Naive thymus-derived CD8-positive, alpha-beta T cell (primary cell): Measurements from ENCODE around the gene MUL1. TPM values are rescaled to one million over a fixed set of nuclear protein-coding genes. Genes with fewer than 3 reads are reported as not detected.
A peak's percentile ranks its signal among the peaks of the same experiment; 100 is the strongest.

Experiments
- ATAC-seq, 2 donors: fragments of 150-1000 bp; cut with Tn5 transposase in 1 of 2; sonication (Bioruptor Pico), chemical (Tn5 transposase) in 1 of 2; 1 replicate in 1 of 2; 2 replicates in 1 of 2; pipeline ENCODE4 v1.10.0; 2021; ENCODE audit warnings: mild to moderate bottlenecking in 2 of 2, moderate library complexity in 2 of 2
- POLR2A ChIA-PET: fragments of 350-600 bp; sonication (Branson Sonifier 250); formaldehyde crosslinking; loops from one replicate; lab custom pipeline; 2021; ENCODE audit warnings: antibody characterized with exemption; lab: Charles Lee
- DNase-seq, 10 donors: peaks; one replicate each; pipeline versions ENCODE4 v3.0.0 to v3.0.0-alpha.2; 2020 to 2022
- H3K27ac Mint-ChIP-seq, 10 donors: one replicate each; pipeline ENCODE4 v1.8.0; 2020 to 2022; ENCODE audit warnings: mild to moderate bottlenecking in 10 of 10, mixed read lengths in 10 of 10, moderate library complexity in 4 of 10, inconsistent platforms in 1 of 10
- H3K27me3 Mint-ChIP-seq, 5 donors: one replicate each; pipeline ENCODE4 v1.8.0; 2021 to 2022; ENCODE audit warnings: mixed read lengths in 5 of 5
- H3K36me3 Mint-ChIP-seq, 3 donors: one replicate each; pipeline ENCODE4 v1.8.0; 2020 to 2022; ENCODE audit warnings: mixed read lengths in 3 of 3, mild to moderate bottlenecking in 2 of 3, inconsistent platforms in 1 of 3
- H3K4me1 Mint-ChIP-seq, 4 donors: one replicate each; pipeline ENCODE4 v1.8.0; 2021 to 2022; ENCODE audit warnings: mixed read lengths in 4 of 4
- H3K4me3 Mint-ChIP-seq, 10 donors: one replicate each; pipeline ENCODE4 v1.8.0; 2020 to 2022; ENCODE audit warnings: mild to moderate bottlenecking in 10 of 10, mixed read lengths in 10 of 10, moderate library complexity in 6 of 10, inconsistent platforms in 1 of 10
- H3K9me3 Mint-ChIP-seq, 9 donors: one replicate each; pipeline ENCODE4 v1.8.0; 2020 to 2022; ENCODE audit warnings: mixed read lengths in 9 of 9, mild to moderate bottlenecking in 3 of 9, inconsistent platforms in 1 of 9, moderate library complexity in 1 of 9
- polyA plus RNA-seq, 3 donors: library from polyadenylated mRNA; unstranded; fragments of 300-500 nt; fragmentation: Illumina TruSeq; gene quantifications; one replicate each; pipeline ENCODE4 v1.2.3, GENCODE V29; 2021
- total RNA-seq, 8 experiments: library from RNA in 2 of 8; stranded (reverse) in 2 of 8; gene quantifications; one replicate each; pipeline ENCODE4 v1.2.3 and lab custom pipeline; 2021 to 2026

Gene MUL1, protein sequence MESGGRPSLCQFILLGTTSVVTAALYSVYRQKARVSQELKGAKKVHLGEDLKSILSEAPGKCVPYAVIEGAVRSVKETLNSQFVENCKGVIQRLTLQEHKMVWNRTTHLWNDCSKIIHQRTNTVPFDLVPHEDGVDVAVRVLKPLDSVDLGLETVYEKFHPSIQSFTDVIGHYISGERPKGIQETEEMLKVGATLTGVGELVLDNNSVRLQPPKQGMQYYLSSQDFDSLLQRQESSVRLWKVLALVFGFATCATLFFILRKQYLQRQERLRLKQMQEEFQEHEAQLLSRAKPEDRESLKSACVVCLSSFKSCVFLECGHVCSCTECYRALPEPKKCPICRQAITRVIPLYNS
- total RNA-seq (10 to 100 TPM; 17.4 to 19.6 TPM), polyA plus RNA-seq (10 to 100 TPM; 23.4 to 36.2 (median 30.3) TPM), total RNA-seq (lab: John Stamatoyannopoulos, UW) (18.2 to 34.8 (median 26.0) reads per million in 6 experiments)

DNA sequence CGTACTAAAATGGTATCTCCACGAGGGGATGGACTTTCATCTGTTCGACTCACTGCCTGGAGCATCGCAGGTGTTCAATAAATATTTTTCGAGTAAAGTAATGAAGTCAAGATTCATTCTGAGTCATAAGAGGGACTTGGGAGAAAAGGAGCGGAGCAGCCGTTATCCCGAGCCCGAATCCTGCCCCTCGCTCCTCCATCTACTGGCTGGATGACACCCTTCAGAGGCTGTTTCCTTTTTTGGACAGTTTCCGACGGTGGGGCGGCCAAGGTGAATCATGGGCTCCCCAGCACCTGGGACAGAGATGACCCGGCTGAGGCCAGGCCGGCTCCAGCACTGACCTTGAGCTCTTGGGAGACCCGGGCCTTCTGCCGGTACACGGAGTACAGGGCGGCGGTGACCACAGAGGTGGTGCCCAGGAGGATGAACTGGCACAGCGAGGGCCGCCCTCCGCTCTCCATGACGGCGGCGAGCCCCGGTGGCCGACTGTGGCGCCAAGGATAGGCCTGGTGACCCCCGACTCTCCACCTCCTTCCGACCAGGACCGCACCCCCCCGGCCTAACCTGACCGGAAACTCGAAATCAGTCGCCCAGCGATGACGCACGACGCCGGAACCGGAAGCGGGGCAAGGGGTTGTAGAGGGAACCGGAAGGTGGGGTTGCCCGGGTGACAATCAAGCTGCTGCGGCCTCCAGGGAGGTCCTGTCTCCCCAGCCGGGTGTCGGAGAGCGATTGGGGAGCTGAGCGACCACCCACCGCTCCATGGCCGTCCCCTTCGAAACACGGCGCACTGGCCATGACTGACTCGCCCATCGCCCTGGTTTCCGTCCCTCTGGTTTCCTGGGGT, at the start of gene MUL1:
Gene MUL1, minus strand, starts transcription at position 588 of the 847 bp plus-strand sequence. Its CDS starts 127 bp downstream, at position 461.
- peak; percentile 88 to 89 for ATAC-seq
- H3K27ac Mint-ChIP-seq: peak within 1 kb of the TSS; percentile 75 to 98 (median 96)
- peaks cover 0 to 16% (median 0%) of the 10 kb centered on the region in 3 donors for H3K36me3 Mint-ChIP-seq
- POLR2A ChIA-PET: interaction anchor here (0.5 to 2.5 kb wide), 6 partner anchors 24 to 626 kb away, joined by 3 to 10 read pairs (median 4); partner anchors contain the start of genes DDOST, HP1BP3, OTUD3 and PINK1
- H3K4me1 Mint-ChIP-seq: peaks cover 11 to 40% (median 33%) of the 10 kb centered on the region in 4 donors
- peaks cover 0 to 9% (median 4%) of the 10 kb centered on the region in 5 donors for H3K27me3 Mint-ChIP-seq
- peak within 1 kb of the TSS; percentile 82 to 97 (median 90) for H3K4me3 Mint-ChIP-seq
- H3K9me3 Mint-ChIP-seq: no peaks in the 10 kb centered on the region
- peak; percentile 81 to 96 (median 91) for DNase-seq

DNA sequence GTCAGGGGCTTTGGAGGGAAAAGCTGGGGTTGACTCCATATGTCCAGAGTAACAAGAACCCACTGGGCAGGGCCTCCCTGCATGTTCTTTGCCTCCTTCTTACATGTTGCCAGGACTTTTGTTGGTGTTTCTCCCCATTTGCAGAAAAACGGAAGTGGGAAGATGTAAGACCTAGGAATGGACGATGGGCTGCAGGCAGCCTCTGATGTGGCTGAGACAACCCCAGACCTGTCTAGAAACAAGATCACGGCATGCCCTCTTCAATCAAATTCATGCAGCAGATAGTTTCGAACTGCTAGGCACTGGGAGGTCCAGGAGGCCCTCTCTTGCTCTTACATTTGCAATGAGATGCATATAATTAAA, 47.8 kb upstream of the MUL1 start:
- POLR2A ChIA-PET: no interaction called here
- Mint-ChIP-seq H3K4me3 (no peak overlapping the region), H3K36me3 (no peaks in the 10 kb centered on the region), H3K27ac (no peak overlapping the region), H3K4me1 (peaks cover 0 to 4% (median 2%) of the 10 kb centered on the region in 4 donors), H3K9me3 (no peaks in the 10 kb centered on the region), H3K27me3 (peaks cover 8 to 34% (median 26%) of the 10 kb centered on the region in 5 donors)
- DNase-seq: no peak
- no peak for ATAC-seq

DNA sequence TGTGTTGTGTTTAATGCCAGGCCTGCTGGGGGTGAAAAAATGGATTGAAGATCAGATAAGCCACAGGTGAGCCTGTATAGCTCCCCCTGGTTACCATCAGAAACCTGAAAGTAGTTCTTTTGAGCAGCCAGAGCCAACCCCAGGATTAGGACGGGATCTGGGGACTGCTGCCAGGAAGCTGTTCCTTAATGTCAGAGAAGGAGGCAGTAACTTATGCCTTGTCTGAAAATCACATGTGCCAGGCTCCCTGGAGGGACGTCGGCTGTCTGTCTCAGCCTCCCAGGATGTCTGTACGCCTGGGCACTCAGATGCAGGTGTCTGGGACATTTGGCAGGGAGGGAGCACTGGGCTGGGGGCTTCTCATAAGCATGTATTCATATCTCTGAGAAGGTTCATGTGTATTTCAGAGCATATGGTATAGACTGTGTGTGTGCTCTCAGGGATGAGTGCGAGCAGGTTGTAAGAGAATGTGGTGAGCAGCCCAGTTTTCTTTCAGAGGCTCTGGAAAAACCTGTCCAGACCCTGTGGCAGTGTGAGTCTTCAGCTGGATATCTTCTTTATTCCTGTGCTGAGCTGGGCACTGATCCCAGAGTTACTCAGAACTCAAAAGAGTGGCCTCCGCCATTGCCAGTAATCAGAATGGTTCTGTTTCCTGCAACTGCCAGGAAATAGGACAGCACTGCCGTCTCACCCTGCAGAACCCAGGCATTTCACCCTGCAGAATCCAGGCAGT, 47.2 kb upstream of the MUL1 start:
- ATAC-seq: no peak
- Mint-ChIP-seq H3K36me3 (no peaks in the 10 kb centered on the region), H3K27me3 (peaks cover 8 to 31% (median 26%) of the 10 kb centered on the region in 5 donors), H3K9me3 (no peaks in the 10 kb centered on the region), H3K4me1 (peaks cover 0 to 4% (median 2%) of the 10 kb centered on the region in 4 donors), H3K27ac (no peak overlapping the region), H3K4me3 (no peak overlapping the region)
- no peak for DNase-seq
- POLR2A ChIA-PET: no interaction called here

GRCh38 chr1:20552728-20553445, 44.9 kb upstream of the MUL1 start:
- no peak overlapping the region for H3K27ac Mint-ChIP-seq
- POLR2A ChIA-PET: no interaction called here
- H3K36me3 Mint-ChIP-seq: no peaks in the 10 kb centered on the region

GRCh38 chr1:20551945-20552727, 44.2 kb upstream of the MUL1 start, which contains the start of gene FAM43B:
TSS of gene FAM43B (plus strand) at chr1:20552573. CDS start at chr1:20552974, 401 bp downstream.
- Mint-ChIP-seq H3K27ac (no peak within 1 kb of the TSS), H3K36me3 (no peaks in the 10 kb centered on the region), H3K4me3 (no peak within 1 kb of the TSS), H3K27me3 (peaks cover 10 to 43% (median 34%) of the 10 kb centered on the region in 5 donors), H3K4me1 (peaks cover 0 to 4% (median 2%) of the 10 kb centered on the region in 4 donors), H3K9me3 (no peaks in the 10 kb centered on the region)
- DNase-seq: no peak
- POLR2A ChIA-PET: no interaction called here
- ATAC-seq: no peak

More at GRCh38 chr1:20552728-20553445, 44.9 kb upstream of the MUL1 start:
- Mint-ChIP-seq H3K9me3 (no peaks in the 10 kb centered on the region), H3K4me3 (no peak overlapping the region), H3K4me1 (peaks cover 0 to 4% (median 2%) of the 10 kb centered on the region in 4 donors), H3K27me3 (peaks cover 8 to 40% (median 32%) of the 10 kb centered on the region in 5 donors)
- no peak for ATAC-seq
- DNase-seq: no peak

DNA sequence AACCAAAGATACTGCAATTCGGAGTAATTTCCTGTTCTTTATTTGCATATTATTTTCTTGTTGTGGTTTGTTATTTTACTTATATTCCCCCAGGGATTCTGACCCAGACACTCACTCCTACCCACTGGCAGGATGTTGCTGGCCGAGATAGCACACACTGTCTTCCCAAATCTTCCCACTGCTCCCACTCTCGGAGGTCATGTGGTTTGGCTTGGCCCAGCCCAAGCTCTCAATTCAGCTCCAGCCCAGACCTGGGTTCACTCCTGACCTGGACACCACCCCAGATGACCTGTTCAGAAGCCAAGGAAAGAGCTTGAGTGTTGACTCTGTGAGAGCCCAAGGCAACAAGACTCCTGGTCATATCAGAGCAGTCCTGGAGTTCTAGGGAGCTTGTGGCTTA, 43.2 kb upstream of the MUL1 start:
- Mint-ChIP-seq H3K4me3 (no peak overlapping the region), H3K36me3 (no peaks in the 10 kb centered on the region), H3K27me3 (peaks cover 12 to 46% (median 43%) of the 10 kb centered on the region in 5 donors), H3K4me1 (peaks cover 0 to 4% (median 2%) of the 10 kb centered on the region in 4 donors), H3K9me3 (no peaks in the 10 kb centered on the region), H3K27ac (no peak overlapping the region)
- ATAC-seq (no peak), DNase-seq (no peak)
- POLR2A ChIA-PET: no interaction called here

GRCh38 chr1:20546637-20547036, 38.7 kb upstream of the MUL1 start:
- Mint-ChIP-seq H3K36me3 (no peaks in the 10 kb centered on the region), H3K9me3 (peaks cover 0 to 2% (median 0%) of the 10 kb centered on the region in 9 donors), H3K4me3 (no peak overlapping the region), H3K27ac (no peak overlapping the region), H3K27me3 (peaks cover 20 to 46% (median 40%) of the 10 kb centered on the region in 5 donors), H3K4me1 (no peaks in the 10 kb centered on the region)
- POLR2A ChIA-PET: no interaction called here
- DNase-seq: no peak
- no peak for ATAC-seq

DNA sequence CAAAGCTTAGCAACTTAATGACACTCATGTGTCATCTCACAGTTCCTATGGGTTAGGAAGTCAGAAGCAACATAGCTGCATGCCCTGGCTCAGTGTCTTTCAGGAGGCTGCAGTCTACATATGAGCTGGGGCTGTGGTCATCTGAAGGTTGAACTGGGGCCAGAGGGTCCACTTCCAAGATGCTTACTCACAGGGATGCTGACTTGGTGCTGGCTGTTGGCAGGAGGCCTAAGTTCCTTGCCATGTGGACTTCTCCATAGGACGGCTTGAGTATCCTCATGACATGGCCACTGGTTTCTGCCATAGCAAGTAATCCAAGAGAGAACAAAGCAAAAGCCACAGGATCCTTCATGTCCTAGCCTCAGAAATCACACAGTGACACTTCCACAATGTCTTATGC, 32.3 kb upstream of the MUL1 start:
- Mint-ChIP-seq H3K27me3 (peaks cover 18 to 48% (median 29%) of the 10 kb centered on the region in 5 donors), H3K36me3 (no peaks in the 10 kb centered on the region), H3K27ac (no peak overlapping the region), H3K4me1 (no peaks in the 10 kb centered on the region), H3K9me3 (peaks cover 0 to 2% (median 0%) of the 10 kb centered on the region in 9 donors), H3K4me3 (no peak overlapping the region)
- POLR2A ChIA-PET: no interaction called here
- no peak for DNase-seq
- no peak for ATAC-seq

DNA sequence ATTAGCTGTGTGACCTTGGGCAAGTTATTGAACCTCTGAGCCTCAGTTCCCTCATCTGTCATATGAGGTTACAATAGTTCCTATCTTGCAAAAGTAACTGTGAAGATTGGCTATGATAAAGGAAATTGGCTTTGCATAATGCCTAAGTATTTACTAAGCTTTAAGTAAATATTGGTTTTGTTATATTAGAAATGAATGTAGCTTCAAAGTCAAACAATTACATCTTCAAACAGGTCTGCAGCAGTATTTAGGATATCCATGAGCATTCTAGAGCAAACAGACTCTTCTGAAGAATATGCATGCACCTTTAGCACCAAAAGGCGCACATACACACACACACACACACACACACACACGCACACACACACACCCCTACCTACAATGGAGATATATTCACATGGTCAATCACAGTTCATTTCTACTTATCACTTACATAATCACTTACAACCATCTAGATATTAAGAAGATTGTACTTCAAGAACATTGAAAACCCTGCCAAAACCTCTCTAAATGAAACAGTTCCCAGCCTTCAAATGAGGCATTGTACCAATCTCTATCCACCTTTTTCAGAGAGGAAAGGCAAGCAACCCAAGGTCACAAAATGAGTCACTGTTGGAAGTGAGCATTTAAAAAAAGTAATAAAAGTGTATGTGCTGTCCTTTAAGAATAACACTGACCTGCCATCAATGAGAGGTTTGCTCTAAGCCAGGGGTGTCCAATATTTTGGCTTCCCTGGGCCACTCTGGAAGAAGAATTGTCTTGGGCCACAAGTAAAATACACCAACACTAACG, 31.0 kb upstream of the MUL1 start:
- peaks cover 28 to 60% (median 41%) of the 10 kb centered on the region in 5 donors for H3K27me3 Mint-ChIP-seq
- H3K4me3 Mint-ChIP-seq: no peak overlapping the region
- no peaks in the 10 kb centered on the region for H3K36me3 Mint-ChIP-seq
- DNase-seq (no peak), ATAC-seq (no peak)
- H3K27ac Mint-ChIP-seq: no peak overlapping the region
- POLR2A ChIA-PET: no interaction called here
- H3K9me3 Mint-ChIP-seq: peaks cover 0 to 2% (median 0%) of the 10 kb centered on the region in 9 donors
- H3K4me1 Mint-ChIP-seq: peaks cover 0 to 1% (median 0%) of the 10 kb centered on the region in 4 donors

GRCh38 chr1:20538227-20538626, 30.3 kb upstream of the MUL1 start:
- Mint-ChIP-seq H3K27me3 (peaks cover 30 to 60% (median 44%) of the 10 kb centered on the region in 5 donors), H3K4me3 (no peak overlapping the region), H3K9me3 (no peaks in the 10 kb centered on the region), H3K36me3 (no peaks in the 10 kb centered on the region), H3K27ac (no peak overlapping the region), H3K4me1 (peaks cover 0 to 1% (median 0%) of the 10 kb centered on the region in 4 donors)
- POLR2A ChIA-PET: no interaction called here
- ATAC-seq: no peak
- no peak for DNase-seq
